Mucosa of descending colon (tissue), 3 donors: ENCODE data around the gene TSGA10. TPM values are rescaled to one million over a fixed set of nuclear protein-coding genes. Genes with fewer than 3 reads are reported as not detected.
"Not testable (repeated sequence)": the region's sequence is repeated elsewhere in the genome, so short reads cannot be mapped to it uniquely, and the experiment has no call there.

Experiments used
- ATAC-seq: fragments of 200-7000 bp; cut with Tn5 transposase; one replicate; pipeline ENCODE4 v1.9.1; 2020; ENCODE audit warnings: mild to moderate bottlenecking, moderate library complexity
- DNase-seq, 3 donors: peaks; one replicate each; pipeline ENCODE4 v3.0.0-alpha.2; 2020
- H3K36me3 ChIP-seq: fragments of 200-600 bp; one replicate; pipeline ENCODE4 v1.8.0; 2021; ENCODE audit warnings: low read depth, mild to moderate bottlenecking
- H3K4me1 ChIP-seq: fragments of 200-600 bp; one replicate; pipeline ENCODE4 v1.8.0; 2021; ENCODE audit warnings: low read depth, mild to moderate bottlenecking
- H3K4me3 ChIP-seq: fragments of 200-600 bp; one replicate; pipeline ENCODE4 v1.8.0; 2021; ENCODE audit warnings: mild to moderate bottlenecking
- H3K9me3 ChIP-seq: fragments of 200-600 bp; one replicate; pipeline ENCODE4 v1.8.0; 2021; ENCODE audit warnings: mild to moderate bottlenecking
- intact Hi-C, 2 donors: fragments of 100-400 bp; cut with DNase I in 1 of 2; cut with micrococcal nuclease in 1 of 2; formaldehyde crosslinking; loops; one replicate each; pipeline versions ENCODE4 v1.11.0 to v1.11.1; 2022; cut with DNase I, micrococcal nuclease
- total RNA-seq, 3 donors: library from RNA; stranded (reverse); fragmentation: NEBNext Ultra II Directional in 2 of 3; extraction: Animal tissue kit (Norgen Biotek cat#: 25700) in 2 of 3; gene quantifications; one replicate each; pipeline versions ENCODE4 v1.2.1 to v1.2.4, GENCODE V29; 2021 to 2023
- TF ChIP-seq, protein P1 (sequence below): fragments of 200-600 bp; IDR thresholded peaks from one replicate; pipeline ENCODE4 v1.8.0; 2022; ENCODE audit warnings: antibody characterized with exemption, mild to moderate bottlenecking
- donor health status: DM: no; HTN: no; CAD: no; lungs with moderate emphysema.
- donor health status: DM: no; HTN: no; CAD: no.
- donor health status: DM: no; HTN: yes; CAD: no.

TSGA10 gene
- total RNA-seq, 3 donors from 2014 or later, result 6.6 to 8.8 (median 7.8) TPM

DNA sequence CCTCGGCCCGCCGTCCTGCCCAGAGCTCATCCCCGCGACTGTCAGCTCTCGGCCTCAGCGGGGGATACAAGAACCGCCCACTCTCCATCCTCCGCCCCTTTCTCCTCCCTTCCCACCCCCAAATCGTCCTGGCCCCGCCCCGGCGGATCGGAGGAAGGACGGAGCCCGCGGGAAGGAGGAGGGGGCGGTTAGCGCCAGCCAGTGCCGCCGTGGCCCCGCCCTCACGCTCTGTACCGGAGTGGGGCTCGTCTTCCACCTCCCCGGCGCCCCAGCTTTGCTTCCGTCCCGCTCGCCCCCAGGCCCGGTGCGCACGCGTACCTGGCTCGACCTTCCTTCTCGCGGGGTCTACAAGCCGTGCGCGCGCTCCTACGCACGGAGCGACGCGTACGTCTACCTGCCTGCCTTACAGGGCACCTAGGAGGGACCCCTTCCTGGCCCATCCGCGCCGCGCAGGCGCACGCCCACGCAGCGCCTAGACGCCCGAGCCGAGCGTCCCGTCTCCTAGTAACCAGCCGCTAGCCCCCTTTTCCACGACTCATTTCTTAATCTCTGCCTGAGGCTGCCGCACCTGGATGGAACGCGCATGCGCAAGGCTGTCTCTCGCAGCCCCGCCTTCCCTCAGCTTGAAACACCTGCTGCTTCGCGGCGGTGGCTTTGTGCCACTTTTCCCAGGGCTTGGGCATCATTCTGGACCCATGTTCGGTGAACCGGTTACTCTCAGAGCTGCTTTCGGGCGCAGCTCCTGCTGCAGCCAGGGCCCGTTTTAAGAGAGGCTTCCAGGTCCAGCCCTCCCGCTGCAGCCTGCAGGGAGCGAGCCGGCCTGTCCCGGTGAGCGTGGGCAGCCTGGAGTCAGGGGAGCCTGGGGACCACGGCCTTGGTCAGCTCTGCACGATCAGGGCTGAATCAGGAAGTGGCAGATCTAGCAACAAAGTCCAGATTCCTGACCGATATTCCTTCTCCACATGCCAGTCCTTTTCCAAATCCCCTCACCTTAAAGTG lies 13.3 kb downstream of the TSGA10 start, which contains the start of gene C2orf15:
C2orf15 (plus strand) TSS at position 598 of the 999 bp plus-strand sequence. CDS start 8,852 bp downstream, outside the sequence.
- peak within 1 kb of the TSS; percentile 36 for H3K4me3 ChIP-seq
- DNase-seq (peak; percentile 97 to 99 (median 98)), ATAC-seq (peak; percentile 97)
- intact Hi-C loops, result no loop called here
- TF ChIP-seq, protein P1, sequence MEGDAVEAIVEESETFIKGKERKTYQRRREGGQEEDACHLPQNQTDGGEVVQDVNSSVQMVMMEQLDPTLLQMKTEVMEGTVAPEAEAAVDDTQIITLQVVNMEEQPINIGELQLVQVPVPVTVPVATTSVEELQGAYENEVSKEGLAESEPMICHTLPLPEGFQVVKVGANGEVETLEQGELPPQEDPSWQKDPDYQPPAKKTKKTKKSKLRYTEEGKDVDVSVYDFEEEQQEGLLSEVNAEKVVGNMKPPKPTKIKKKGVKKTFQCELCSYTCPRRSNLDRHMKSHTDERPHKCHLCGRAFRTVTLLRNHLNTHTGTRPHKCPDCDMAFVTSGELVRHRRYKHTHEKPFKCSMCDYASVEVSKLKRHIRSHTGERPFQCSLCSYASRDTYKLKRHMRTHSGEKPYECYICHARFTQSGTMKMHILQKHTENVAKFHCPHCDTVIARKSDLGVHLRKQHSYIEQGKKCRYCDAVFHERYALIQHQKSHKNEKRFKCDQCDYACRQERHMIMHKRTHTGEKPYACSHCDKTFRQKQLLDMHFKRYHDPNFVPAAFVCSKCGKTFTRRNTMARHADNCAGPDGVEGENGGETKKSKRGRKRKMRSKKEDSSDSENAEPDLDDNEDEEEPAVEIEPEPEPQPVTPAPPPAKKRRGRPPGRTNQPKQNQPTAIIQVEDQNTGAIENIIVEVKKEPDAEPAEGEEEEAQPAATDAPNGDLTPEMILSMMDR, result no peak
- H3K4me1 ChIP-seq, result peaks cover 6% of the 10 kb centered on the region
- no peaks in the 10 kb centered on the region for H3K9me3 ChIP-seq
- H3K36me3 ChIP-seq, result no peaks in the 10 kb centered on the region

DNA sequence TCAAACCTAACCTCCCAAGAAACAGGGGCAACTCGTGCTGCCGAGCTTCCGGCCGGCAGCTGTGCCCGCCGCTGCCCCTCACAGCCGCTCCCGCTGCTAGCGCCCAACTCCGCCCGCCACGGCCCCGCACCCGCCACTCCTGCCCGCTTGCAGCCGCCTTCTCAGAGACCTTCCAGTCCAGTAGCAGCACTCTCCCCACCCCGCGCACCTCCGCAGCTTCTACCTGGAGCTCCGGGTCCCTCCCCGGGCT lies 14.0 kb downstream of the TSGA10 start:
- Histone ChIP-seq H3K4me1 (peaks cover 6% of the 10 kb centered on the region), H3K9me3 (no peaks in the 10 kb centered on the region), H3K36me3 (no peaks in the 10 kb centered on the region), H3K4me3 (peak overlapping the region; percentile 36)
- TF ChIP-seq, protein P1, result no peak
- ATAC-seq (peak; percentile 48), DNase-seq (no peak)
- intact Hi-C loops, result no loop called here

DNA sequence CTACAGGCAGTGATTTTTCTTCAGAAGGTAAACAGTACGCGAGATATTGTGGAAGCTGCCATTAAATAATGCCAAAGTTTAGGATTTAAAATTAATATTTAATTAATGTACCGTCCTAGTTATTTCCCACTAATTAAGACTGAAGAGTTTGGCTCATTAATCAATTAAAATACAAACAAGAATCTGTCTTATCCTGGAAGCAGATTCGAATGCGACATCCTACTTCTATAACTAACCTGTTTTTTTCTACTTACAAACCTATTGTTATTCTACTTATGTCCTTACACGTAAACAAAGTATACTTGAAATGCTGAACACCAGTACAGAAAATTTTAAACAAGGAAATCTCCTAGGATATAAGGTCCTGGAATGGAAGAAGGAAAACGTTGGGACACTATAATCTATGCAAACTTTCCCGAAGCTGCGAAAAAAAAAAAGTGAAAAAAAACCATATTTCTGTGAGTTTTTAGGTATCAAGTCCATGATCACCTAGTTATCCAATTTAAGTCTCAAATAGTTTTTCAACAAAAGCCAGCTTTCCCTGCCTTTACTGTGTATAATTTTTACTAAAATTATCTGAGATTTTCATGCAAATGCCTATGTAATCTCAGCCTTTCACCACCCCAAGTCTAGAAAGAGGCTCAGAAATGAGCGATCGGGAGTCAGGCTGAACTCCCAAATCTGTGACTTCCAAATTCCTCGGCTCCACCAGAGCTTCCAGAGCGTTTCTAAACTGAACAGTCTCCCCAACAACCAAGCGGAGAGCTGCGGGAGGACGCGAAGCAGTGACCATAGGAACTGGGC lies 14.5 kb downstream of the TSGA10 start:
- H3K9me3 ChIP-seq, result no peaks in the 10 kb centered on the region
- peaks cover 6% of the 10 kb centered on the region for H3K4me1 ChIP-seq
- TF ChIP-seq, protein P1, result no peak
- no peaks in the 10 kb centered on the region for H3K36me3 ChIP-seq
- intact Hi-C loops, result no loop called here
- DNase-seq (no peak), ATAC-seq (no peak)
- H3K4me3 ChIP-seq, result peak overlapping the region; percentile 36

DNA sequence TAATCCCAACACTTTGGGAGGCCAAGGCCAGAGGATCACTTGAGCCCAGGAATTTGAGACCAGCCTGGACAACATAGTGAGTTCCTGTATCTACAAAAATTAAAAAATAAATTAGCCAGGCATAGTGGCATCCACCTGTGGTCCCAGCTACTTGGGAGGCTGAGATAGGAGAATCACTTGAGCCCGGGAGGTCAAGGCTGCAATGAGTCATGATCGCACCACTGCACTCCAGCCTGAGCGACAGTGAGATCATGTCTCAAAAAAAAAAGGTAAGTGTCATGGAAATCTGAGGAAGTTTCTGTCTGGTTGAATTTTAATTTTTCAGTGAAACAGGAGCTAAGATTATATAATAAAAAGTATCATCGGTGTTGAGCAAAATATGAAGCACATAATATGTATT lies 15.7 kb downstream of the TSGA10 start:
- Histone ChIP-seq H3K4me3 (no peak overlapping the region), H3K9me3 (peaks cover 9% of the 10 kb centered on the region), H3K4me1 (peaks cover 6% of the 10 kb centered on the region), H3K36me3 (no peaks in the 10 kb centered on the region)
- ATAC-seq (no peak), DNase-seq (no peak)
- intact Hi-C loops, result no loop called here
- TF ChIP-seq, protein P1, result no peak

DNA sequence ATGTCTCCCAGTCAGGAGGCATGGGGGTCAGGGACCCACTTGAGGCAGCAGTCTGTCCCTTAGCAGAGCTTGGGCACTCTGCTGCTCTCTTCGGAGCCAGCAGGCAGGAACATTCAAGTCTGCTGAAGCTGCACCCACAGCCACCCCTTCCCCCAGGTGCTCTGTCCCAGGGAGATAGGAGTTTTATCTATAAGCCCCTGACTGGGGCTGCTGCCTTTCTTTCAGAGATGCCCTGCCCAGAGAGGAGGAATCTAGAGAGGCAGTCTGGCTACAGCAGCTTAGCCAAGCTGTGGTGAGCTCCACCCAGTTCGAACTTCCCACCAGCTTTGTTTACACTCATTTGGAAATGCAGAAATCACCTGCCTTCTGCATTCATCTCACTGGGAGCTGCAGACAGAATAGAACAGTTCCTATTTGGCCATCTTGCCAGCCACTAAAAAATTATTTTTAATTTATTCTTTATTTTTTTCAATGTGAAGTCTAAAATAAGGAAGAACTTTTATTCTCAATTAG lies 19.6 kb downstream of the TSGA10 start:
- H3K4me1 ChIP-seq, H3K36me3 ChIP-seq, intact Hi-C loops, ATAC-seq, H3K4me3 ChIP-seq, DNase-seq: not testable (repeated sequence)
- H3K9me3 ChIP-seq, result peaks cover 42% of the 10 kb centered on the region
